HepG2 (cell line): ENCODE measurements around the gene TMEM143. TPM values are rescaled to one million over a fixed set of nuclear protein-coding genes. Genes with fewer than 3 reads are reported as not detected.
A peak's percentile ranks its signal among the peaks of the same experiment; 100 is the strongest.

ENCODE experiments used
- EP300 ChIP-seq, 3 experiments: sonication (generic) in 1 of 3; formaldehyde crosslinking in 1 of 3; IDR thresholded peaks; 2 replicates each; pipeline versions ENCODE4 v1.5.1 to v1.6.1; 2011 to 2020; ENCODE audit warnings: low read depth in 2 of 3, low read length in 2 of 3, borderline replicate concordance in 1 of 3, improper control_type of control experiment in 1 of 3, mild to moderate bottlenecking in 1 of 3, missing genetic modification reagents in 1 of 3, moderate library complexity in 1 of 3
- NR1H2 ChIP-seq: sonication (generic); formaldehyde crosslinking; IDR thresholded peaks from 2 replicates; pipeline ENCODE4 v1.8.1; 2022; ENCODE audit warnings: low read depth, missing genetic modification reagents, borderline replicate concordance
- RXRB ChIP-seq: IDR thresholded peaks from 2 replicates; pipeline ENCODE4 v1.6.1; 2016; ENCODE audit warnings: borderline replicate concordance, missing genetic modification reagents, missing compliant biosample characterization
- SALL1 ChIP-seq: sonication (generic); formaldehyde crosslinking; IDR thresholded peaks from 2 replicates; pipeline ENCODE4 v1.8.0; 2022; ENCODE audit warnings: mild to moderate bottlenecking, missing genetic modification reagents
- SALL2 ChIP-seq: sonication (generic); formaldehyde crosslinking; IDR thresholded peaks from 2 replicates; pipeline ENCODE4 v1.8.1; 2023; ENCODE audit warnings: mild to moderate bottlenecking, missing genetic modification reagents, inconsistent platforms
- TAF1 ChIP-seq: sonication (generic); formaldehyde crosslinking; IDR thresholded peaks from 2 replicates; pipeline ENCODE4 v1.4.0; 2020; ENCODE audit warnings: missing genetic modification reagents
- THAP11 ChIP-seq: IDR thresholded peaks from 2 replicates; pipeline ENCODE4 v1.6.1; 2016; ENCODE audit warnings: missing biosample characterization, missing genetic modification reagents
- TOPORS ChIP-seq: sonication (generic); formaldehyde crosslinking; IDR thresholded peaks from 2 replicates; pipeline ENCODE4 v1.8.0; 2023; ENCODE audit warnings: mild to moderate bottlenecking, missing genetic modification reagents
- YEATS4 ChIP-seq: sonication (generic); formaldehyde crosslinking; IDR thresholded peaks from 2 replicates; pipeline ENCODE4 v1.4.0; 2020; ENCODE audit warnings: missing genetic modification reagents, borderline replicate concordance
- ZC3H13 ChIP-seq: sonication (generic); formaldehyde crosslinking; IDR thresholded peaks from 2 replicates; pipeline ENCODE4 v1.8.1; 2023; ENCODE audit warnings: mild to moderate bottlenecking, missing genetic modification reagents, moderate library complexity
- ZNF256 ChIP-seq: sonication (generic); formaldehyde crosslinking; conservative IDR thresholded peaks from 2 replicates; pipeline ENCODE4 v1.4.0; 2020; ENCODE audit warnings: missing genetic modification reagents
- ZNF260 ChIP-seq: sonication (generic); formaldehyde crosslinking; IDR thresholded peaks from 2 replicates; pipeline ENCODE4 v1.4.0; 2020; ENCODE audit warnings: missing genetic modification reagents, low read depth, mild to moderate bottlenecking, borderline replicate concordance
- ZNF274 ChIP-seq: sonication (generic); formaldehyde crosslinking; IDR thresholded peaks from 2 replicates; pipeline ENCODE4 v1.5.1; 2020; ENCODE audit warnings: mild to moderate bottlenecking, missing genetic modification reagents
- ZNF326 ChIP-seq: sonication (generic); formaldehyde crosslinking; IDR thresholded peaks from 2 replicates; pipeline ENCODE4 v1.4.0; 2020; ENCODE audit warnings: missing genetic modification reagents, borderline replicate concordance
- ZNF329 ChIP-seq: sonication (generic); formaldehyde crosslinking; IDR thresholded peaks from 2 replicates; pipeline ENCODE4 v1.9.0; 2021; ENCODE audit warnings: low read depth, mild to moderate bottlenecking, missing genetic modification reagents
- ZNF367 ChIP-seq: sonication (generic); formaldehyde crosslinking; IDR thresholded peaks from 2 replicates; pipeline ENCODE4 v1.4.0; 2020; ENCODE audit warnings: missing genetic modification reagents, borderline replicate concordance
- ZNF570 ChIP-seq: sonication (generic); formaldehyde crosslinking; IDR thresholded peaks from 2 replicates; pipeline ENCODE4 v1.4.0; 2020; ENCODE audit warnings: mild to moderate bottlenecking, missing genetic modification reagents, borderline replicate concordance
- polyA plus RNA-seq, 8 experiments: library from polyadenylated mRNA; depleted of rRNA in 3 of 8; stranded (reverse) in 7 of 8; unstranded in 1 of 8; fragments of >200 nt; fragmentation: Illumina TruSeq in 4 of 8; extraction: Trizol in 4 of 8; gene quantifications; 2 replicates each; pipeline versions ENCODE4 v1.2.1 to v1.2.3, GENCODE V29; 2011 to 2016; ENCODE audit warnings: low read depth in 4 of 8, missing spikeins in 1 of 8, mixed read lengths in 1 of 8; ENCODE audit not compliant: insufficient read depth in 1 of 8
- total RNA-seq, 5 experiments: library from RNA; depleted of rRNA; stranded (reverse); fragments of >200 nt; fragmentation: Illumina TruSeq; extraction: Trizol; gene quantifications; 2 replicates each; pipeline ENCODE4 v1.2.3, GENCODE V29; 2016; ENCODE audit warnings: low read depth in 1 of 5
- TF ChIP-seq, protein P1 (sequence below): sonication (generic); formaldehyde crosslinking; IDR thresholded peaks from 2 replicates; pipeline ENCODE4 v1.5.1; 2020; ENCODE audit warnings: missing genetic modification reagents, mild to moderate bottlenecking, borderline replicate concordance
- TF ChIP-seq, protein P2 (sequence below), 2 experiments: sonication (generic) in 1 of 2; formaldehyde crosslinking in 1 of 2; IDR thresholded peaks; 2 replicates each; pipeline versions ENCODE4 v1.5.1 to v1.6.1; 2011 to 2020; ENCODE audit warnings: borderline replicate concordance in 1 of 2, low read depth in 1 of 2, low read length in 1 of 2, mild to moderate bottlenecking in 1 of 2, missing genetic modification reagents in 1 of 2, moderate library complexity in 1 of 2
- TF ChIP-seq, protein P3 (sequence below): sonication (generic); formaldehyde crosslinking; IDR thresholded peaks from 2 replicates; pipeline ENCODE4 v1.5.1; 2020; ENCODE audit warnings: mild to moderate bottlenecking, missing genetic modification reagents, moderate library complexity
- TF ChIP-seq, protein P4 (sequence below): IDR thresholded peaks from 2 replicates; pipeline ENCODE4 v1.6.1; 2016; ENCODE audit warnings: low read depth, borderline replicate concordance

Gene TMEM143
- total and polyA plus RNA-seq, 2 of the 13 experiments (the other 11 are each of a cell fraction or from before 2014, with no cell fraction given) = 7.7 to 11.3 TPM

DNA sequence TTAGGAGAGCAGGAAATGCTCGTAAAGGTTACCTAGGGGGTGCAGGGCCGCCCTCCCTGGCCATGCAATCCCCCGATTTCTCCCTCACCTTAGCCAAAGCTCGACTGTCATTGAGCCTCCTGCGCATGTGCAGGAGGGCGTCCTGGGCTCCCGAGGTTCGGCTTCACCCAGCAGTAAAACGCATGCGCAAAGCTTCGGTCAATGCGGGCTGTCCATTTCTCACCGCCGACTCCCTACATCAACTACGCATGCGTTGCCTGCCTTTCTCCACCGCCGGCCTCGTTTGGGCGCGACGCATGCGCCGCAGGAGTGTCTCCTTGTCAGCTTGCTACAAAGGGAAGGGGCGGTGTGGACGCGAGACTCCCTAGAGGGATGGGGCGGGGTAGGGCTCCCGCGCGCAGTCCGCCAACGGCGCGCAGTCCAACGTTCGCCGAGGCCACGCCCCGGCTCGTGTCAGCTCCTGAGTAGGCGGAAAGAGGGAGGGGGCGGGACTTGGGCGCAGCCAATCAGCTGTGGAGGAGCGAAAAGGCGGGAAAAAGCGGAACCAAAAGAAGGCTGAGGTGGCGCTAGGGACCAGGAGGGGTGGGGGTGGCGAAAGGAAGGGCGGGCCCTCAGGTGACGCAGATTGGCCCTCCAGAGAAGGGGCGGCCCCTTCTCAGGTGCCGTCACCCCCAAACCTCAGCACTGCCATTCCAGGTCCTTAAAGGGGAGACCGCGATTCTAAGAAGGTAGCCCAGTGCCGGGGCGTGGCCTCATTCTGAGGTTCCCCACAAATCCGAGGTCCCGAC, at the start of gene TMEM143, which contains the start of gene SYNGR4 (continued):
- TF ChIP-seq ZNF329 (CRISPR knock-in tag) = 0 out of 2 replicates have a peak, but pooled peaks have one; percentile 64
- peak in 1 of 2 experiments; percentile 21; a peak in 1 of 4 replicates for TF ChIP-seq EP300 (IDR thresholded peaks at IDR 0.05; ENCODE audit: low read depth in 2 of 2, low read length in 2 of 2)
- no peak for TF ChIP-seq EP300 (CRISPR knock-in tag; IDR thresholded peaks at IDR 0.05; ENCODE audit: borderline replicate concordance)
- TF ChIP-seq, protein P1, sequence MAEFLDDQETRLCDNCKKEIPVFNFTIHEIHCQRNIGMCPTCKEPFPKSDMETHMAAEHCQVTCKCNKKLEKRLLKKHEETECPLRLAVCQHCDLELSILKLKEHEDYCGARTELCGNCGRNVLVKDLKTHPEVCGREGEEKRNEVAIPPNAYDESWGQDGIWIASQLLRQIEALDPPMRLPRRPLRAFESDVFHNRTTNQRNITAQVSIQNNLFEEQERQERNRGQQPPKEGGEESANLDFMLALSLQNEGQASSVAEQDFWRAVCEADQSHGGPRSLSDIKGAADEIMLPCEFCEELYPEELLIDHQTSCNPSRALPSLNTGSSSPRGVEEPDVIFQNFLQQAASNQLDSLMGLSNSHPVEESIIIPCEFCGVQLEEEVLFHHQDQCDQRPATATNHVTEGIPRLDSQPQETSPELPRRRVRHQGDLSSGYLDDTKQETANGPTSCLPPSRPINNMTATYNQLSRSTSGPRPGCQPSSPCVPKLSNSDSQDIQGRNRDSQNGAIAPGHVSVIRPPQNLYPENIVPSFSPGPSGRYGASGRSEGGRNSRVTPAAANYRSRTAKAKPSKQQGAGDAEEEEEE = no peak
- peak; percentile 65; the same call in 1 of the 2 replicates for TF ChIP-seq YEATS4 (CRISPR knock-in tag)
- peak; percentile 60 for TF ChIP-seq SALL1 (CRISPR knock-in tag)
- TF ChIP-seq ZNF367 (CRISPR knock-in tag) = 0 out of 2 replicates have a peak, but pooled peaks have one; percentile 55
- TF ChIP-seq TOPORS = 0 out of 2 replicates have a peak, but pooled peaks have one; percentile 25
- TF ChIP-seq, protein P2, sequence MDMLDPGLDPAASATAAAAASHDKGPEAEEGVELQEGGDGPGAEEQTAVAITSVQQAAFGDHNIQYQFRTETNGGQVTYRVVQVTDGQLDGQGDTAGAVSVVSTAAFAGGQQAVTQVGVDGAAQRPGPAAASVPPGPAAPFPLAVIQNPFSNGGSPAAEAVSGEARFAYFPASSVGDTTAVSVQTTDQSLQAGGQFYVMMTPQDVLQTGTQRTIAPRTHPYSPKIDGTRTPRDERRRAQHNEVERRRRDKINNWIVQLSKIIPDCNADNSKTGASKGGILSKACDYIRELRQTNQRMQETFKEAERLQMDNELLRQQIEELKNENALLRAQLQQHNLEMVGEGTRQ (IDR thresholded peaks at IDR 0.05; ENCODE audit: low read depth, low read length) = no peak
- TF ChIP-seq, protein P2 (CRISPR knock-in tag; IDR thresholded peaks at IDR 0.05; ENCODE audit: borderline replicate concordance) = 0 out of 2 replicates have a peak, but pooled peaks have one; percentile 18
- no peak for TF ChIP-seq ZNF570 (CRISPR knock-in tag)
- TF ChIP-seq, protein P3, sequence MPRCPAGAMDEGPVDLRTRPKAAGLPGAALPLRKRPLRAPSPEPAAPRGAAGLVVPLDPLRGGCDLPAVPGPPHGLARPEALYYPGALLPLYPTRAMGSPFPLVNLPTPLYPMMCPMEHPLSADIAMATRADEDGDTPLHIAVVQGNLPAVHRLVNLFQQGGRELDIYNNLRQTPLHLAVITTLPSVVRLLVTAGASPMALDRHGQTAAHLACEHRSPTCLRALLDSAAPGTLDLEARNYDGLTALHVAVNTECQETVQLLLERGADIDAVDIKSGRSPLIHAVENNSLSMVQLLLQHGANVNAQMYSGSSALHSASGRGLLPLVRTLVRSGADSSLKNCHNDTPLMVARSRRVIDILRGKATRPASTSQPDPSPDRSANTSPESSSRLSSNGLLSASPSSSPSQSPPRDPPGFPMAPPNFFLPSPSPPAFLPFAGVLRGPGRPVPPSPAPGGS (CRISPR knock-in tag) = no peak
- TF ChIP-seq RXRB (CRISPR knock-in tag) = no peak
- TF ChIP-seq ZNF256 (CRISPR knock-in tag) = peak; percentile 80
- peak; percentile 76 for TF ChIP-seq THAP11 (CRISPR knock-in tag)
- peak; percentile 16; the same call in 1 of the 2 replicates for TF ChIP-seq SALL2 (CRISPR knock-in tag)
- peak; percentile 74 for TF ChIP-seq TAF1 (CRISPR knock-in tag)
- no peak for TF ChIP-seq ZNF260
- TF ChIP-seq ZNF326 (CRISPR knock-in tag) = no peak
- TF ChIP-seq NR1H2 (CRISPR knock-in tag) = no peak
- TF ChIP-seq, protein P4, sequence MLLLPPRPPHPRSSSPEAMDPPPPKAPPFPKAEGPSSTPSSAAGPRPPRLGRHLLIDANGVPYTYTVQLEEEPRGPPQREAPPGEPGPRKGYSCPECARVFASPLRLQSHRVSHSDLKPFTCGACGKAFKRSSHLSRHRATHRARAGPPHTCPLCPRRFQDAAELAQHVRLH (CRISPR knock-in tag) = no peak
- peak; percentile 35; the same call in 1 of the 2 replicates for TF ChIP-seq ZNF274 (CRISPR knock-in tag)
- peak; percentile 73 for TF ChIP-seq ZC3H13 (CRISPR knock-in tag)
